ENCODE data around the gene PPARA. TPM values are rescaled to one million over a fixed set of nuclear protein-coding genes. Genes with fewer than 3 reads are reported as not detected.

Gene PPARA
- polyA plus RNA-seq, 1 experiment, result 10.3 TPM

Other genes with a start within 250 kb of the PPARA start
- 0.04 TPM in 1 of 2 replicates, not detected in the other for gene WNT7B, start 173.4 kb upstream of the PPARA start, polyA plus RNA-seq (2011; rRNA removed)
- gene CDPF1, start 99.8 kb downstream of the PPARA start, polyA plus RNA-seq (2011; rRNA removed), result 6.7 and 12.9 TPM in 2 replicates
- not detected in 2 replicates for gene PKDREJ, start 112.8 kb downstream of the PPARA start, polyA plus RNA-seq (2011; rRNA removed)
- gene TTC38, start 117.5 kb downstream of the PPARA start, polyA plus RNA-seq (2011; rRNA removed), result 19.1 and 26.6 TPM in 2 replicates
- gene GTSE1, start 146.3 kb downstream of the PPARA start, polyA plus RNA-seq (2011; rRNA removed), result 8.2 and 12.2 TPM in 2 replicates
- 24.8 and 25.2 TPM in 2 replicates for gene TRMU, start 185.2 kb downstream of the PPARA start, polyA plus RNA-seq (2011; rRNA removed)